Adrenal gland (tissue), 12 donors: Measurements from ENCODE around the gene RARB. TPM values are rescaled to one million over a fixed set of nuclear protein-coding genes. Genes with fewer than 3 reads are reported as not detected.

Experiments
- DNase-seq, 7 donors: peaks; one replicate each; pipeline ENCODE4 v3.0.0-alpha.2; 2019 to 2020
- H3K27ac ChIP-seq, 5 donors: fragments of 200-600 bp; sonication (generic) in 4 of 5; 1 replicate in 3 of 5; 2 replicates in 2 of 5; pipeline versions ENCODE4 v1.5.1 to v1.8.0; 2016 to 2020; ENCODE audit warnings: mild to moderate bottlenecking in 1 of 5
- H3K27me3 ChIP-seq: fragments of 200-600 bp; 2 replicates; pipeline ENCODE4 v1.8.0; 2021
- H3K36me3 ChIP-seq, 2 donors: fragments of 200-600 bp; replicated peaks in 1 of 2; 1 replicate in 1 of 2; 2 replicates in 1 of 2; pipeline versions ENCODE4 v1.5.1 to v1.8.0; 2018 to 2022
- H3K4me1 ChIP-seq, 2 donors: fragments of 200-600 bp; replicated peaks in 1 of 2; 1 replicate in 1 of 2; 2 replicates in 1 of 2; pipeline versions ENCODE4 v1.5.1 to v1.8.0; 2018 to 2021
- H3K4me3 ChIP-seq, 4 donors: fragments of 200-600 bp; sonication (generic) in 3 of 4; one replicate each; pipeline ENCODE4 v1.5.1; 2016 to 2018
- H3K9me3 ChIP-seq, 3 donors: fragments of 200-600 bp; sonication (generic) in 1 of 3; replicated peaks in 1 of 3; 1 replicate in 2 of 3; 2 replicates in 1 of 3; pipeline versions ENCODE4 v1.5.1 to v1.8.0; 2016 to 2021
- POLR2A ChIP-seq, 2 donors: fragments of 450-650 bp; IDR thresholded peaks; one replicate each; pipeline ENCODE4 v1.6.1; 2017; ENCODE audit warnings: antibody characterized with exemption in 2 of 2, mild to moderate bottlenecking in 2 of 2, moderate library complexity in 1 of 2
- WGBS, 4 donors: extraction: QIAGEN DNeasy Blood & Tissue Kit in 2 of 4; methylation state at CpG; one replicate each; pipeline versions ENCODE4 v1.1.5 to v1.1.7; 2013 to 2017; 5-methylcytosine and 5-hydroxymethylcytosine counted together
- intact Hi-C, 2 donors: fragments of 100-400 bp; cut with DNase I; formaldehyde crosslinking; loops; one replicate each; pipeline versions ENCODE4 v1.14.1 to v1.15.0; 2022 to 2023
- polyA plus RNA-seq, 3 donors: library from polyadenylated mRNA; stranded (reverse); fragments of 200-250 nt in 2 of 3; fragments of 350-450 nt in 1 of 3; fragmentation: Illumina TruSeq in 1 of 3; extraction: RNeasy Lipid Tissue Mini Kit (QIAGEN cat#74804) in 1 of 3; gene quantifications; one replicate each; pipeline ENCODE4 v1.2.3, GENCODE V29; 2013 to 2014
- total RNA-seq, 9 donors: library from RNA; depleted of rRNA in 4 of 9; stranded (reverse); fragments of >200 nt in 4 of 9; fragments of 120-200 nt in 1 of 9; fragmentation: NEBNext Ultra II Directional in 1 of 9; extraction: Animal tissue kit (Norgen Biotek cat#: 25700) in 1 of 9; gene quantifications; one replicate each; pipeline versions ENCODE4 v1.1.0 to v1.2.4, GENCODE V29; 2013 to 2023
- TF ChIP-seq, protein P1 (sequence below), 6 experiments: fragments of 450-650 bp in 4 of 6; fragments of 200-600 bp in 2 of 6; sonication (generic) in 1 of 6; IDR thresholded peaks; 1 replicate in 5 of 6; 2 replicates in 1 of 6; pipeline versions ENCODE4 v1.5.1 to v1.8.0; 2016 to 2021; ENCODE audit warnings: antibody characterized with exemption in 6 of 6, mild to moderate bottlenecking in 2 of 6, moderate library complexity in 1 of 6
- donor health status: healthy with polysubstance abuse.
- donor health status: Bipolar disorder and iron deficiency.
- donor health status: DM: yes; HTN: yes; CAD: no.
- donor health status: DM: no; HTN: no; CAD: no.
- donor health status: DM: no; HTN: no; CAD: no.
- donor health status: DM: yes; HTN: yes; CAD: no.

The RARB gene
- total and polyA plus RNA-seq, 12 donors: 1.7 to 23.3 (median 9.7) TPM

DNA sequence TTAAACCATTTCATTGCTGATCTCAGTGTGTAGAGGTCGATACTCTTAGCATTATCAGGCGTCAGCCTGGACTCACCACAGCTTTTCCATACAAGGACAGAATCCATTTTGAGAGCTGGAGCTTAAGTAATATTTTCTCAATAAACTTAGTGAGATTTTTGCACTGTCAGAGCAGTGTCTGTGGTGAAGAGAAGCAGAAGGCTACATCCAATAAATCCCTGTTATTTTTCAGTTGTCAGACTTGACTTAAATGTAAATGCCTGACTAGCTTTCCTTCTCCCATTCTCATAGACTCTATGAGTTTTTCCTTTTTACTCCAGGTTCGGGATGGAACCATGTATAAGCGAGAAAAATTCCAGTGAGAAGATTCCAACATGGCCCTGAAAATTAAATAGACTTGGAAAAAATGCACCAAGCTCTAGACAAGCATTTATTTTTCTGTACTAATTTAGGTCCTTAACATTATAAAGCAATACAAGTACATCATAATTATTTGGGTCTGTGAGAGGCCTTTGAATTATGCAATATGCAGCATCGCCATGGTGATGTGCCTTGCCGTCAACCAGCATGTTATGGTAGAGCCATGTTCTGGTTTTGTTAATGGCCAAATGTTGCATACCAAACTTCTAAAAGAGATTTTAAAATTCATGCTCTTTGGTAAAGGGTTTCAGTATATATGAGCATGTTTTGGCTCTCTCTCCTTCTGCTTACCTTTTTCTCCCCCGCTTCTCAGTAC is 62.0 kb downstream of the RARB start:
- DNase-seq: no peak
- 62 to 79% (median 68%) methylated on average over 7 of the region's 7 CpGs for WGBS, 4 donors
- Histone ChIP-seq H3K4me1 (peaks cover 0 to 5% of the 10 kb centered on the region in 2 donors), H3K9me3 (no peaks in the 10 kb centered on the region), H3K27ac (no peak overlapping the region), H3K36me3 (no peaks in the 10 kb centered on the region), H3K4me3 (no peak overlapping the region), H3K27me3 (no peaks in the 10 kb centered on the region)
- TF ChIP-seq POLR2A (IDR thresholded peaks at IDR 0.05): no peak
- TF ChIP-seq, protein P1, sequence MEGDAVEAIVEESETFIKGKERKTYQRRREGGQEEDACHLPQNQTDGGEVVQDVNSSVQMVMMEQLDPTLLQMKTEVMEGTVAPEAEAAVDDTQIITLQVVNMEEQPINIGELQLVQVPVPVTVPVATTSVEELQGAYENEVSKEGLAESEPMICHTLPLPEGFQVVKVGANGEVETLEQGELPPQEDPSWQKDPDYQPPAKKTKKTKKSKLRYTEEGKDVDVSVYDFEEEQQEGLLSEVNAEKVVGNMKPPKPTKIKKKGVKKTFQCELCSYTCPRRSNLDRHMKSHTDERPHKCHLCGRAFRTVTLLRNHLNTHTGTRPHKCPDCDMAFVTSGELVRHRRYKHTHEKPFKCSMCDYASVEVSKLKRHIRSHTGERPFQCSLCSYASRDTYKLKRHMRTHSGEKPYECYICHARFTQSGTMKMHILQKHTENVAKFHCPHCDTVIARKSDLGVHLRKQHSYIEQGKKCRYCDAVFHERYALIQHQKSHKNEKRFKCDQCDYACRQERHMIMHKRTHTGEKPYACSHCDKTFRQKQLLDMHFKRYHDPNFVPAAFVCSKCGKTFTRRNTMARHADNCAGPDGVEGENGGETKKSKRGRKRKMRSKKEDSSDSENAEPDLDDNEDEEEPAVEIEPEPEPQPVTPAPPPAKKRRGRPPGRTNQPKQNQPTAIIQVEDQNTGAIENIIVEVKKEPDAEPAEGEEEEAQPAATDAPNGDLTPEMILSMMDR (IDR thresholded peaks at IDR 0.05): no peak
- intact Hi-C loops: no loop called here

GRCh38 chr3:25493246-25493645 is 65.2 kb downstream of the RARB start:
- DNase-seq: no peak
- TF ChIP-seq, protein P1 (IDR thresholded peaks at IDR 0.05): no peak
- TF ChIP-seq POLR2A (IDR thresholded peaks at IDR 0.05): no peak
- peaks cover 0 to 4% of the 10 kb centered on the region in 2 donors for H3K4me1 ChIP-seq
- no peak overlapping the region for H3K27ac ChIP-seq
- intact Hi-C loops: no loop called here
- H3K27me3 ChIP-seq: no peaks in the 10 kb centered on the region
- no peaks in the 10 kb centered on the region for H3K9me3 ChIP-seq
- 53 to 67% (median 56%) methylated on average over 3 of the region's 3 CpGs for WGBS, 4 donors
- no peaks in the 10 kb centered on the region for H3K36me3 ChIP-seq
- no peak overlapping the region for H3K4me3 ChIP-seq

DNA sequence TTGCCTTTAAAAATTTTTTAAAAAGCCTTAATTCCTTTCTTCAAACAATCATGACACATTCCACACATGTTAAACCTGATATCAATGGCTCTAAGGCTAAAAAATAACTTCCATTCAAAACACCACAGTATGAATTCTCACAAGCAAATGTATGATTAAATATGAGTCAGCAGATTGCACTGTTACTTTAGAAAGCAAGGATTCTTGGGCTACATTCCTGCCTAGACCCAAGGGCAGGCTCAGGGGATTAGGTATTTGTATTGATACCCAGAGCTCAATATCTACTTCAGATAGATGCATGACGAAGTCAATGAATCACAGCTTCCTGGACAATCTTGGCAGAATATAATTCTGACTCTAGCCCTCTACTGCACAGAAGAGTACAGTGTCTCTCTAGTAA is 65.7 kb downstream of the RARB start:
- Histone ChIP-seq H3K9me3 (no peaks in the 10 kb centered on the region), H3K4me3 (no peak overlapping the region), H3K4me1 (no peaks in the 10 kb centered on the region), H3K36me3 (no peaks in the 10 kb centered on the region), H3K27ac (no peak overlapping the region), H3K27me3 (no peaks in the 10 kb centered on the region)
- intact Hi-C loops: no loop called here
- WGBS, 4 donors: 62 to 88% (median 77%) methylated on average over 1 of the region's 1 CpG
- DNase-seq: no peak
- no peak for TF ChIP-seq POLR2A (IDR thresholded peaks at IDR 0.05)

DNA sequence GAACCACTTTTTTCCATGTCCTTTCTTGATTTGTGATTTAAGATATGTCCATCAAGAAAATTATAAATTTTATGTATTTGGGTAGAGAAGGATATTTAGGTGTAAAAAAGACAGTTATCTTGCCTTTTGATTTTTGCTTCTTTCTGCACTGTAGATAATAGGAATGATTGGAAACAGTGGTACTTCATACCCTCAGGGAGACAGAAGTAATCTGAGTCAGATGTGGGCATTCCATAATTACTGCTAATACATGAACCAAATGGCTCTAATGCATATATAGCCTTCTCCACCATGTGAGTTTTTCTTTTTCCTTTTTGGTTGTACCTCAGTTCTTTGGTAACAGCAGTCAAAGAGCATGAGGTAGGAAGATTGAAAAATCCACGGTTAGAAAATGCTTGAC is 67.2 kb downstream of the RARB start:
- Histone ChIP-seq H3K27ac (no peak overlapping the region), H3K9me3 (no peaks in the 10 kb centered on the region), H3K27me3 (no peaks in the 10 kb centered on the region), H3K4me1 (no peaks in the 10 kb centered on the region), H3K4me3 (no peak overlapping the region), H3K36me3 (no peaks in the 10 kb centered on the region)
- intact Hi-C loops: no loop called here
- DNase-seq: no peak
- WGBS, 4 donors: 80 to 86% (median 84%) methylated on average over 1 of the region's 1 CpG
- no peak for TF ChIP-seq POLR2A (IDR thresholded peaks at IDR 0.05)
- TF ChIP-seq, protein P1 (IDR thresholded peaks at IDR 0.05): no peak

GRCh38 chr3:25495726-25496253 is 67.7 kb downstream of the RARB start:
- Histone ChIP-seq H3K4me3 (no peak overlapping the region), H3K4me1 (no peaks in the 10 kb centered on the region), H3K9me3 (no peaks in the 10 kb centered on the region), H3K27ac (no peak overlapping the region), H3K27me3 (no peaks in the 10 kb centered on the region), H3K36me3 (no peaks in the 10 kb centered on the region)
- TF ChIP-seq, protein P1 (IDR thresholded peaks at IDR 0.05): no peak
- TF ChIP-seq POLR2A (IDR thresholded peaks at IDR 0.05): no peak
- intact Hi-C loops: no loop called here
- DNase-seq: no peak
- WGBS, 4 donors: 79 to 85% (median 85%) methylated on average over 5 of the region's 5 CpGs
